Right kidney (tissue), 9 donors: ENCODE measurements around the gene TBX15.
A peak's percentile ranks its signal among the peaks of the same experiment; 100 is the strongest.

Experiments used
- DNase-seq: peaks from one replicate; pipeline ENCODE4 v3.0.0-alpha.2; 2016
- long read RNA-seq, 8 donors: transcript quantifications; one replicate each; lab custom pipeline, GENCODE V29; 2026

Gene TBX15
- long read RNA-seq, donor 1, result 0 reads
- long read RNA-seq, donor 2, result 0 reads
- long read RNA-seq, donor 3, result 0 reads
- long read RNA-seq, donor 4, result 0 reads
- long read RNA-seq, donor 5, result 0 reads
- long read RNA-seq, donor 6, result 0 reads
- long read RNA-seq, donor 7, result 0 reads
- long read RNA-seq, donor 8, result 0 reads

GRCh38 chr1:118988186-118989005 is at the start of gene TBX15:
Gene TBX15, minus strand, starts transcription at chr1:118988343. Its CDS starts 548 bp downstream, at chr1:118987795.
- DNase-seq, result peak; percentile 60

- no peak for DNase-seq
Measured at GRCh38 chr1:119034359-119034758, 46.2 kb upstream of the TBX15 start.

GRCh38 chr1:119032986-119033385 is 44.8 kb upstream of the TBX15 start:
- no peak for DNase-seq

- no peak for DNase-seq
Measured at GRCh38 chr1:119027759-119028158, 39.6 kb upstream of the TBX15 start.

DNA sequence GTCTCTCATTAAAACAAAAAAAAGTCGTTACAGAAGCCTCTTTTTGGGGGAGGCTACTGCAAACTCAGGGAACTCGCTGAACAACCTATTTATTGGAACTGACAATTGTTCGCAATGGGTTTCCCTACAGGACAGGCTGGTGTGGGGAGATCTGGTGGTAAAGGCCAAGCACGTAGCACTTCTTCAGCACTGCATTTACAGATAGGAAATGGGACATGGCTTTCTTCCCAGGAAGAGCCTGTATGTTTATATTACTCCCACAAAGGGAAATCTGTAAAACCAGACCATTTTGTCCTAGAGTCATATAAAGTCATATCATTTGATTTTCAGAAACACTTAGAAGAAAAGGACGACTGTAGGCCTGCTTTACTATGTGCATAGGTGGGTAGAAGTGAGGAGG is 38.8 kb upstream of the TBX15 start:
- DNase-seq, result no peak

DNA sequence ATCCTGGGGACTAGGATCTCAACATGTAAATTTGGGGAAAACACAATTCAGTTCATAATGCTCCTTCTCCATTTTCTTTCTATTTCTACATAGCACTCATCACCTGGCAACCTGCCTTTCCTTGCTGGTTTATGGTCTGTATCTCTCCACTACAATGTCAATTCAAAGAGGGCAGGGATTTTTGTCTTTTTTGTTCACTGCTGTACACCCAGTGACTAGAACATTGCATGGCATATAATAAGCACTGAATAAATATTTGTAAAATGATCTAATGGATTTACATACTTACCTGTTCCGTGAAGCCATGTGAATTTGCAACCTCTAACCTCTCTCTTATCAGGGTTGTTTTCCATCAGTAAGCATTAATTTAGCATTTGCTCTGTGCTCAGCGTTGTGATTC is 27.4 kb upstream of the TBX15 start:
- no peak for DNase-seq

DNA sequence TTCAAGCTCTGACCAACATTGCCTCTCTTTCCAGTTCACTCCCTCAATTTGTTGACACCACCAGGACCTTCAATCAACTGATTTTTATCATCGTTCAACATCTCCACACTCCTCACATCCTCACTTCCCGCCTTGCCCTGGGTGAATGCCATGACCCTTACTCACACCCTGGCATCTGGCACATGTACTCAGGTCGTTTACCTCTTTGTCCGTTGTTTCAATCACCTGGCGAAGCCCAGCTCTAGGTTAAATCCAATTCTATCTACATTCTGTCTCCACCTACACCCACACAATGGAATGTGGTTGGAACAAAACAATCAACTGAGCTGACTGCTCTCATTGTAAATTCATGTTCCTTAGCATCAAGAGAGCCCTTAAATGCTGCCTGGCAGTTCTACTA is 24.2 kb upstream of the TBX15 start:
- no peak for DNase-seq

DNA sequence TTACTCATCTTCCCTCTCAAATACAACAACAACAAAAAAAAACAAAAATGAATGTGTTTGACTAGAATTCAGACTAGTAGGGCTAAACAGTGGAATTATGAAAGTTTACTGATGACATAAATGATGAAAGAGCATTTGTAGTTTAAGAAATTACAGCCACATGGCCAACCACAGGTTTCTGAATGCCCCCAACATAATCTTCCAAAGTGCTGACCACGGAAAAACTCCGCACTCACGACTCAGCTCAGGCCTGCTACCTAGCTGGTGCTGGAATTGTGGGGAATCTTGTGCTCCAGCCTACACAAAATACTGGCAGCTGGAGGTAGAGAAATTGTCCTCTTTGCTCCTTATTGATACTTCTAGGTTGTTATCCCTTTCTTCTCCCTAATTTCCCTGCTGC is 23.6 kb upstream of the TBX15 start:
- DNase-seq, result no peak

GRCh38 chr1:119011116-119011515 is 23.0 kb upstream of the TBX15 start:
- DNase-seq, result no peak

DNA sequence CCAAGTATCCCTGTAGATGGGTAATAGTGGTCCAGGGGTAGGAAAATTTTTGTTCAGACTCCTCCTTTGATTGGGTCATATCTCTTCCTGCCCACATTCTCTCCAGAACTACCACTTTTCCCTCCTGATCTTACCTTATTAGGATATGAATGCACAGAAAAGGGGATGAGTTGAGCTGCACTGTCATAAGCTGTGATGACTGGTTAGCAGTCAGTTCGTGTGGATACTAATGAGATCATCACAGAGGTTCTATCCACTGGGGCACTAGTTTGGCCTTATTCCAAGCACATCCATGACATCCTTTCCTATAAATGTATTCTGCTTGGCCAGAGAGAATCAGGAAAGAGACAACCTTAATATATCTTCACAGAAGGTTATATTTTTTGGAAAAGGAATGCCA is 22.1 kb upstream of the TBX15 start:
- no peak for DNase-seq

- no peak for DNase-seq
Measured at GRCh38 chr1:119009312-119009655, 21.1 kb upstream of the TBX15 start.

- DNase-seq, result peak; percentile 73
Measured at GRCh38 chr1:119008483-119009311, 20.6 kb upstream of the TBX15 start.

DNA sequence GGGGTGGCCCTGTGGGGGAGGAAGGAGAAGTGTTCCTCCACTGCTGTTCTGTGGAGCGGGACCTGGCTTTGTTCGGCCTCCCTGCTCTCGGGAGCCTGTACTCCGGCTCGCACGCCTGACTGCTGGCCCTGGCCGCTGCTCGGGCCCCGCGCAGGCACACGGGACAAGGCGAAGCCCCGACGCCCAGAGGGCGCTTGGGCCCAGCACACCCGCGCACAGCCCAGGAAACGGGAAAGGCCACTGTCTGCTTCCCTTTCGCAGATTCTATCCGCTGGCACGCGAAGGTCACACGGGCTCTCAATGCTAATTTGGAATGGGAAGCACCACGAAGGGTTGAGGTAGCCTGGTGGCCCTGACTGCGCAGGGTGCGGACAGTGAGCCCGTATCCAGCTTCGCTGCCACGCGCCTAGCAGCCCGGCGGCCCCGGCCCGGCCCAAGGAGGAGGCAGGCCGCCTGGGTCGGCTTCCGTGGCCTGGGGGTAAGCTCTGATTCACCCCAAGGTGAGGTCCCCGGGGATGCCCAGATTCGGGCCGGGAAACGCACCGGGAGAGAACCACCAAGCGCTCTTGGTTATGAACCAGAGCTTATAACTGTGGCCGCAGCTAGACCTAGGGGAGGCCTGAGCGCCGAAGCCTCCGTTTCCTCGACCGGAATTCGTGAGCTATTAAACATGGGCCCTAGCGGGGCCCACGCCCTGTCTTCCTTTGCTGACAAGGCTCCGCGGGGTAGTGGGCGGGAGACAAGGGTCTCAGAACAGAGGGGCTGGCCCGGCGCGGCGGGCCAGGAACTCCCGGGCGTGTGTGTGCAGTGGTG is 19.7 kb upstream of the TBX15 start:
- DNase-seq, result peak; percentile 75

- DNase-seq, result peak; percentile 73
Measured at GRCh38 chr1:119007339-119007669, 19.2 kb upstream of the TBX15 start.

DNA sequence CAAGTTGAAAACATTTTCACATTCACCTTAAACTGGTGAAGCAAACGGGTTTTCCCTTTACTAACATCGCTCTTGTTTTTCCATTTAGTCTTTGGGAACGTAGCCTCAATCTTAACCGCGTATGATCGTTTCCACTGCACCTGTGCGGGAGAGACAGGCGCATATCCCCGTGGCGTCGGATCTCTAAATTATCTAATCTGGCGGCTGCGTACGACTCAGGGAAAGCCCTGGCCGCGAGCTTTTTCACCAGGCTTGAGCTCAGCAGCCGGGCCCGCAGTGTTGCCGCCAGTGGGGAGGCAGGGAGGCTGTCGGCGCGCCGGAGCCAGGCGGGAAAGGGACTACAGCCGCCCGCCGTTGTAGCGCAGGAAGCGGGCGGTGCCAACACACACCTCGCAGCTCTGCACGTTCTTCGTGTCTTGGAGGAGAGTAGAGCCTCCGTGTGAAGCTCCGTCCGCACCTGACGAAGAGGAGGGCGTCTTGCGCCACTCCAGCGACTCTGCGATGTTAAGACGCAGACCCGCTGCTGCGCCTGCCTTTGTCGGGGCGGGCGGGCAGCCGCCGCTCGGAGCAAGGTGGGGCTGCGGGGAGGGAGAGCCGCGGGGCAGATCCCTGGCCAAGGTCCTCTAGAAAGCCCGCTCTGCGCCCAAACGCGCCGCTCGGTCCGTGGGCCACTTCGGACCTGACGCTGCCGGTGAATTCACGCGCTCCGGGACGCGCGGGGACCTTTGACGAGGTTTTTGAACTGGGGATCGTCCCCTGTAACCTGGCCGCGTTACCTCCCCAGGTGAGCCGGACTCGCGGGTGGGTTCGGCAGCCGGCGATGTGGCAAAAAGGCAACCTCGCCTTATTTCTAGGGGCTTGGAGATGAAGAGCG is 18.5 kb upstream of the TBX15 start:
- DNase-seq, result peak; percentile 71

- no peak for DNase-seq
Measured at GRCh38 chr1:119005724-119006405, 17.7 kb upstream of the TBX15 start.

DNA sequence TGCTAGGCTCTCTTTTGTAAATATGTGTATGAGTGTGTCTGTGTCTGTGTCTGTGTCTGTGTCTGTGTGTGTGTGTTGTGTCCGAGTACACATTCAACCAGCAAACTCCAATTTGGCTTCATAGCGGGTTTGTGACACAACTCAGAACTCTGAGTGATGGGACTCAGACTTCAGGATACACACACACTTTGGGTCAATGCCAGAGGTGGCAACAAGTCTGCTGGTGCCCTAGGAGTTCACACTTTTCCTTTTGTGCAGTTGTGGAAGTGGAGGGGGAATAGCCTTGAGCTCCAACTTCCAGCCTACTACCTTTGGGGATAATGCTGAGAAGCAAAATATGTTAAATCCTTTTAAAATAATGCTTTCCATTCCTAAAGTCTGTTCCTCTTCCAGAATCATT is 16.6 kb upstream of the TBX15 start:
- DNase-seq, result peak; percentile 12

DNA sequence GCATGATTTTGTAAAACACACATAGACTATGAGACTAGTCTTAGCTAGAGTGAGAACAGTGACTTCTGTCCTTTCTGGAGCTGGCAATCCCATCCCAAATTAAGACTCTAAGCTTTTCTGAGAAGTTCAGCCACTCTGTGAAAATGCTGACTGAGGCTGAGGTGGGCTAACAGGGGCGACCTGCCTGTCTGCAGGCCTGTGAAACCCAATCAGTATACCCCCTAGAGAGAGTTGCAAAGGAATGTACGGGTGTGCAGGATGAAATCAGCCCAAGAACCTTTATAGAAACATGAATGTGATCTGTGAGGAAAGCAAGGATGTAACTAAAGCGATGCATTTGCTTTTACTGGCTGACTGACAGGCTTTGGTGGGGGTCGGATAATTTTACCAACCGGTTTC is 16.0 kb upstream of the TBX15 start:
- peak; percentile 5 for DNase-seq

DNA sequence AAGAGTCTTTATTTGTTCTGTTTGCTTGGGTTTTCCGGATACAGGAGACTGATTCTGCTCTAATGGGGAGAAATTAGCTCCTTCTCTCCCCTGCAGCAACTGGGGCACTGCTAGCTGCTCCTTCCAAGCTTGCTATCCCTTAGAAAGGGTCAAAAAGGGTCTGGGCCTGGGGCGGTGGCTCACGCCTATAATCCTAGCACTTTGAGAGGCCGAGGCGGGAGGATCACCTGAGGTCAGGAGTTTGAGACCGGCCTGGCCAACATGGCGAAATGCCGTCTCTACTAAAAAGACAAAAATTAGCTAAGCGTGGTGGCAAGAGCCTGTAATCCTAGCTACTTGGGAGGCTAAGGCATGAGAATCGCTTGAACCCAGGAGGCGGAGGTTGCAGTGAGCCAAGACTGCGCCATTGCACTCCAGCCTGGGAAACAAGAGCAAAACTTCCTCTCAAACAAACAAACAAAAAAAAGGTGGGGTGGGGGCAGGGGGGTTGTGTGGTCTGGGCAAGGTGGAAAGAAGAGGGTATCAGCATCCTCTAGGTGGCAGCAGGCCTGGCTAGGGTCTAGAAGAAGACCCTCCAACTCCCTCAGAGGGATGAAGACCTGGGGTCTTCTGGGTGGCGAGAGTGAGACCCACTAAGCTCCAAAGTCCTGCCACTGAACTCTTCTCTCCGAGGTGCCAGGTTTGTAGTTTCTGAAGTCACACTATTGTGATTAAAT is 15.4 kb upstream of the TBX15 start:
- no peak for DNase-seq

DNA sequence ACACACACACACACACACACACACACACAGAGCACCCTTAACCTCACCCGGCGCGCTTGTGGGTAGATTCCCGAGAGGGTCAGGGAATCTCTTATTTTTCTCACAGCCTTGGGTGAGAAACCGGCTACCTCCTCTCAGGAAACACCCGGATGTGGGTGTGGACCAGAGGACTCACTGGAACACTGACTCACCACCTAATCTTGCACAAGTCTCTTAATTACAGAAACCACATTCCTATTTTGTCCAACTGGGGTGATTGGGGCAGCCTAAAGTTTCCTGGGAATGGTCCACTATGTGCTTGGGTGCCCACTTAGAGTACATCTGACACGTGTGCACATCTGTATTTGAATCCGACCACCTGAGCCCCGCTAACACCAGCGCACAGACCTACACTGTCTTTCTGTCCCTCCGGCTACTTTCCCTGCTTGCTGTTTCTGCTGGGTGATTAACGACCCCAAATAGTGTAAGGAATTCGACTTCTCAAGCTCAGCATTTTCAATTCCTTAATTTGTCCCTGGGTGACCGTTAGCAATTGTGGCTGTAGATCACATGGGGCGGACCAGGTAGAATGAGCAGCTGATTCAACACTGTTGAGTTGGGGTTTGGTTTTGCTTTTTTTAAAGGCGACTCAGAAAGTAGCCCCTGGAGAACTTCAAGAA is 14.0 kb upstream of the TBX15 start:
- peak; percentile 25 for DNase-seq
